GM19463 (cell line): ENCODE data around the gene RASGEF1B.

Experiments
- ATAC-seq: cut with Tn5 transposase; IDR thresholded peaks from one replicate; pipeline ENCODE4 v1.9.1; 2021; ENCODE audit warnings: mild to moderate bottlenecking, moderate library complexity; ENCODE audit not compliant: unreplicated experiment

Gene RASGEF1B

DNA sequence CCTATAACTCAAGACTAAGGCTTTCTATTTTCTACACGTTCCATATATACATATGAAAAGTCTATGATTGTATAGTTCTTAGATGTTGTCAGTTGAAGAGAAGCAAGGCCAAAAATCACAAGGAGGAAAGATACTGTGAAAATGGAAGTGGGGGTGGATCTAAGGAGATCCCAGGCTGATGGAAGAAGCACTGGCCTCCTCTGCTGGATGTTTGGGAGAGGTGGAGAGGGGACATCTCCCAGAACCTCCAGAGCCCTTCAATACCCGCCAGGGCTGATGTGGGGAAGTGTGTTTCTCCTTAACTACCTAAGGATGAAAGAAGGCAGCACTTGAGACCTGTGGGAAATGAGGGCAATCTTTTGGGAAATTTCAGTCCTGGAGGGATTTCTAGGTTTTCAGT, 67.4 kb downstream of the RASGEF1B start:
- ATAC-seq, result no peak

DNA sequence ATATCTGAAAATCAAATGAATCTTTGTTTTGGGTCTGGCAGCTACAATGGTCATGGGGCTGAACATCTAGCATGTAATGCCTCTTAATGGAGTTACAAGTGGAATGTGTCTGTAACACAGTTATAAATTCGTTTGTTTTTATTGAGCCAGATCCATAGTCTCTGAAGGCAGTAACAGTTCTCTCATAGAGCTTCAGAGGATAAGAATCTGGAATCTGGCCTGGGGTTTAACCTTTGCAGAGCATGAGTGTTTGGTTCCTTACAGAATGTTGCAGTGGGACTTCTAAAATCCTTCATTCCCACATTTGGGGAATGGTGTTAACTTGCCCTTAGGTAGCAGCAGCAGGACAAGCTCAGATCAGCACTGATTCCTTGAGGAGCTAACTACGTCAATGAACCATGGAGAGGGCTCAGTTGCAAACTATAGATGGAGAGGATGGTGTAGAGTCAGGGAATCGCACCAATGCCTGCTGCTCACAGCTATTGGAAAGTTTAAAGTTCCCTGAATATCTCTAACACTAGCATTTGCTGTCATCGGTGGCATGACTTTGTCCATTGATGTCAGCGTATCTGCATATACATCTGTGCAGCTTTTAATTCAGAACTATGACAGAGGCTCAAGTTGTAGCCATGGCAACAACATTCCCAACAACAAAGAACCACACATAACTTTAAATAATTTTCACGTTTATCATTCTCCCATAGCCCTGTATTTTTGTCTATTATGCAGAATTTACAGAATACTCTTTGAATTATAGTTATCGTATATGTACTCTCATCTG, 72.2 kb downstream of the RASGEF1B start:
- ATAC-seq, result no peak

DNA sequence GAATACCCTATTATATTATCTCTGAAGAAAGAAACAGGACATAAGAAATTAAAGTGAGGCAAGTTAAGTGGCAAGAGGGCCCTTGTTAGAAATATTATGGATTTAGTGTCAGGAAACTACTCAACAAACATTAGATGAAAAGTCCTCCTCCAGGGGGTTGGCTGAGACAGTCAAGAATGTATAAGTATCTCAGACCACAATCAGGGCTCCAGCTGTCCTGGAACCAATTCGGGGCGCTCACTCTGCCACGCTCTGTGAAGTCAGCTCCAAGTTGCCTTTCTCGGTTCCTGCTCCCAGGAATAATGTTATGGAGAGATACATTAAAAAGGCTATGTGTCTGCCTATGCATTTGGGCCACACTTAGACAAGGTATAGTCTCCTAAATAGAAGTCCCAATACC, 73.3 kb downstream of the RASGEF1B start:
- ATAC-seq, result no peak

DNA sequence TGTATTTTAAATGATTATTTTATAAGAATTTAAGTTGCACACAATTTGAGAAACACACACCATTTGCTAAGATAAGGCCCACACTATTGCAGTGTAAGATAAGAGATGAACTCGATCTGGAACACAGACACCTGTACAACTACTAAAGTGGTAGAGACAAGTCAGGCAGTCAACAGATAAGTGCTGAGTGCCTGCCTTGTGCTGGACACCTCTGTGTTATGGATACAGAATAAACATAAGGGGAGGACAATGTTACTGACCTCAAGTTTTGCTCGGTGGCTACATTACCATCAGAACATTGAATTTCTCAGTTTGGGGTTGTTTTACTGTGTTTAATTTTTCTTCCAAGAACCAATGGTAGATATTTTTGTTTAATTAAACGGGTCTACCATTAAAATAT, 74.1 kb downstream of the RASGEF1B start:
- no peak for ATAC-seq

DNA sequence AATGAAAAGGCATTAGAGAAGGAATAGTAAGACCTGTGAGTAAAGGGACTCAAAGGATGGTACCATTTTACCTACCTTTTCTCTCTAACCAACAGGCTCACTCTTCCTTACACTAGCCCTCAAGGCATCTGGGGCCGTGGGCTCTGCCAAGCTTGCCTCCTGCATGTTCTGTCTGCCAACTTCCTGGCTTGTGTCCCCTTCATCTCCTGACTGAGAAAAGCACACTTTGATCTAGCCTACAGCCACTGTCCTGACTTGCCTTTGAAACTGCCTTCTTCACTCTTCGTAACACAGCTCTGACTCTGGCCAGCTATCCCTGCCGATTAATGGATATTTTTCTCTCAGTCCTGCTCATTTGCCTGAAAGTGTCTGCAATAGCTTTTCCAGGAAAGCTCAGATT, 76.5 kb downstream of the RASGEF1B start:
- ATAC-seq, result no peak

DNA sequence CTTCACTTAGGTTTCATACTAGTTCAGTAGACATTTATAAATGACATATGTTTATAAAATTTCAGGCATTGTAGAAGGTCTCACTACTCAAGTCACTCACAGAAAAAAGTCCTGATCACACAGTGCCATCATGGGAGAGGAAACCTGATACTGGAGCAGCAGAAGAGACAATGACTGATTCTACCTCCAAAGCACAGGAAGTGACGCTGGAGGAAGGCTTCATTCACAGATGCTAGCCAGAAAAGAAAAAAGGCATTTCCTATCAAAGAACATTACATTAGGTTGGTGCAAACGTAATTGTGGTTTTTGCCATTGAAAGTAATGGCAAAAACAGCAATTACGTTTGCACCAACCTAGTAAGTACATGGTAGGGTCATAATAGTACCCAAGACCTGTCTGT, 79.5 kb downstream of the RASGEF1B start:
- no peak for ATAC-seq

DNA sequence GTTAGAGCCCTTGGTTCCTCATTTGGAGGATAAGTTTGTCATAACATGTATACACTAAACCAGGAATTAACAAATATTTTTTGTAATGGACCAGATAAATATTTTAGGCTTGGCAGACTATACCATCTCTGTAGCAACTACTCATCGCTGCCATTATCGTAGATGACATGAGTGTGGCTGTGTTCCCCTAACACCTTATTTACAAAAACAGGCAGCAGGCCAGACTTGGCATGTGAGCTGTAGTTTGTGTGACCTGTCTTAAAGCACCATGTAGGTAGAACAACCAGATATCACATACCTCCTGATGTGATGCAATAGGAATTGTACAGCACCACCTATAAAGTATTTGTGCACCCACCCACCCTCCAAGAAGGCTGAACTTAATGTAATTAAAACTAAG, 82.0 kb downstream of the RASGEF1B start:
- no peak for ATAC-seq

DNA sequence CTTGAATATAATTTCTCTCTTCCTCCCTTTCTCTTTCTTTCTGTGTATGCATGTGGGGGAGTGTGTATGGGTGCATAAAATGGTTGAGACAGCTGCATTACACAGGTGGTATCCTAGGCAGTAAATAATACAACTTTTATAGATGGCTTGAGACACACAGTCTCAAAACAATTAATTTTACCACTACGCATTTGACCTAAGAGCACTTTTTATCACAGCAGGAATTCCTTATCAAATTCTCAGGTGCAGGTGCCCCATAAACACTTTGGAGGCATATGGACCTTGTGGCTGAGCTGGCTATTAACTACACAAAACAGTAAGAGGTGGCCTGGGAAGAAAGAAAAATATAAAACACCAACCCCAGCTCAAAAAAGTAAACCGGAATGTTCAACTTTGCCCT, 91.3 kb downstream of the RASGEF1B start:
- no peak for ATAC-seq

DNA sequence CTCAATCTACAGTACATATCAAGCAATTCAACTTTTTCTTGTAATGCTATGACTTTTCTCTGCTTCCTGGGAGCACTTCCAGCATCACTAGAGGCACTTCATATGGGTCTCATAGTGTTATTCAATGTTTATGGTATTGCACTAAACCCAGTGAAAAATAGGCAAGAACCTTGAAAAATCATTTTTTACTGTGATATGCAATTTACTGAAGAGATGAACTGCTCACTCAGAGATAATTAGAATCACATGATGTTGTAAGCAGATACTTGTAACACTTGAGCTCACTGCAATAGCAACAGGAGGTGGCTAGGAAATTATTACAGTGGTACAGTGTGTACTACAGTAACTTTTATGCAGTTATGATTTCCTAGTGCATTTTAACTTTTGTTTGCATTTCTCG, 93.3 kb downstream of the RASGEF1B start:
- ATAC-seq, result no peak

DNA sequence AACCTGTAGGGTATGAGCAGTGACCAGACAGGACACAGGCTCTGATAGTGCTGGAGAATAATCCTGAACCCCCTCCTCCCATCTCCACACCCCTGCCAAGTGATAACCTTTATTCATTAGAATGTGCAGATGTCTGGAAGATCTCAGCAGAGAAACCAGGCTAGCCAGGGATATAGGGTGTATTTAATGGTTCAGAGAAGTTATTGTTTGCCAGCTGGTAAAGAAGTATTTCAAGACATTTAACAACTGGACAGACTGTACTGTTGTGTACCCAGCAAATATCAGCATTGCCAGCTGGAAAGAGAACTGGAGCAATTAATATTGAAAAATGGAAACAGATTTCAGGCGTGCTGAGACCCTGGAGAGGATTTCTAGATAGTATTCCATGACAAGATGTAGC, 94.5 kb downstream of the RASGEF1B start:
- ATAC-seq, result no peak

DNA sequence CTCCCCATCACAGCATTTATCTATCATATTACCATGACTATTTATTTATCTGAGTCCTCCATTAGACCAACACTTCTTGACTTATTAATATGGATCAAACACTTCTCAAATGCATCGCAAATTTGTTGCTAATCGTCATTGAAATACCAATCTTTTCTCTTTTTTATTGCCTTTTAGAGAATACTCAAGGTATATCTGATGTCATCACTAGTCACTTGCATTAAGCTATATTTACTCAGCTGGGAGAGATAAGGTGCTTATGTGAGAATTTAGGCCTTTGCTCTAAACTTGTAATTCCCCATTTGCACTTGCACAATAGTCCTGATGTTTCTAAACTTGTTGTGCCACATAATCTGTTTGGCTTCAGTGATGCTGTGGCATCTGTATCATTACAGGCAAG, 95.0 kb downstream of the RASGEF1B start:
- no peak for ATAC-seq
